Measurements from ENCODE around the gene RAMP1. TPM values are rescaled to one million over a fixed set of nuclear protein-coding genes. Genes with fewer than 3 reads are reported as not detected.

Gene RAMP1
- polyA plus RNA-seq, 3 donors: 6.3 to 103 (median 7.3) TPM

- 34 to 93% (median 91%) methylated on average over 5 of the region's 5 CpGs for WGBS, 3 donors
These were observed 102.2 kb downstream of the RAMP1 start for GRCh38 chr2:237961637-237962036.

More at GRCh38 chr2:237961637-237962036, 102.2 kb downstream of the RAMP1 start:
- no peak overlapping the region for H3K27ac ChIP-seq (ENCODE audit: low read depth, low read length)

Other genes with a start within 250 kb of the RAMP1 start
- 10 to 100 TPM; 17.8 to 54.7 (median 51.5) TPM for gene LRRFIP1, start 232.0 kb upstream of the RAMP1 start, polyA plus RNA-seq
- 1 to 10 TPM in 1 of 3 donors, under 1 TPM in 2; 0.12 to 1.7 (median 0.34) TPM for gene RBM44, start 60.8 kb upstream of the RAMP1 start, polyA plus RNA-seq
- gene UBE2F, start 107.4 kb downstream of the RAMP1 start, polyA plus RNA-seq: 10 to 100 TPM; 46.8 to 72.0 (median 62.9) TPM
- 10 to 100 TPM in 2 of 3 donors, 1 to 10 TPM in 1; 8.0 to 13.6 (median 11.5) TPM for gene SCLY, start 201.4 kb downstream of the RAMP1 start, polyA plus RNA-seq
- under 1 TPM; 0.04 to 0.67 (median 0.06) TPM for gene ESPNL, start 240.7 kb downstream of the RAMP1 start, polyA plus RNA-seq